ENCODE results near the gene SLC52A1. TPM values are rescaled to one million over a fixed set of nuclear protein-coding genes. Genes with fewer than 3 reads are reported as not detected.
A peak's percentile ranks its signal among the peaks of the same experiment; 100 is the strongest.
"Not testable (repeated sequence)": the region's sequence is repeated elsewhere in the genome, so short reads cannot be mapped to it uniquely, and the experiment has no call there.

The SLC52A1 gene
- polyA plus RNA-seq (ENCODE audit: low read depth in 6 of 6) = not detected

GRCh38 chr17:5035315-5035714 lies at the start of gene SLC52A1:
SLC52A1 (minus strand) TSS chr17:5035426; CDS start chr17:5034606, 820 bp downstream.
- peak within 1 kb of the TSS in 1 of 8 donors; percentile 33 for H3K4me3 Mint-ChIP-seq
- no peak within 1 kb of the TSS for H3K27ac Mint-ChIP-seq

GRCh38 chr17:5080591-5080990 lies 45.4 kb upstream of the SLC52A1 start:
- Mint-ChIP-seq H3K36me3 (peaks cover 7 to 11% of the 10 kb centered on the region in 2 donors), H3K4me1 (peaks cover 24 to 48% (median 39%) of the 10 kb centered on the region in 3 donors), H3K4me3 (peak overlapping the region in 3 of 8 donors; percentile 3 to 86 (median 36)), H3K27me3 (no peaks in the 10 kb centered on the region), H3K9me3 (peaks cover 2 to 14% (median 8%) of the 10 kb centered on the region in 7 donors), H3K27ac (peak overlapping the region in 4 of 6 donors; percentile 33 to 90 (median 52))
- no peak for DNase-seq
- ATAC-seq (ENCODE audit: low read depth in 2 of 2) = no peak

More at GRCh38 chr17:5035315-5035714, at the start of gene SLC52A1:
- no peak for ATAC-seq (ENCODE audit: low read depth in 2 of 2)
- H3K36me3 Mint-ChIP-seq = no peaks in the 10 kb centered on the region
- peaks cover 16 to 25% (median 21%) of the 10 kb centered on the region in 3 donors for H3K4me1 Mint-ChIP-seq
- H3K9me3 Mint-ChIP-seq = peaks cover 0 to 4% (median 0%) of the 10 kb centered on the region in 7 donors
- H3K27me3 Mint-ChIP-seq = peaks cover 9 to 23% (median 20%) of the 10 kb centered on the region in 3 donors
- no peak for DNase-seq

GRCh38 chr17:5078106-5079028 lies 43.1 kb upstream of the SLC52A1 start, which contains the start of gene ZFP3:
ZFP3 (plus strand) TSS chr17:5078467; CDS start chr17:5091505, 13,038 bp downstream.
- peak; percentile 83 to 84 for ATAC-seq (ENCODE audit: low read depth in 2 of 2)
- peak; percentile 87 for DNase-seq
- Mint-ChIP-seq H3K27ac (peak within 1 kb of the TSS; percentile 81 to 99 (median 96)), H3K27me3 (no peaks in the 10 kb centered on the region), H3K9me3 (peaks cover 0 to 4% (median 0%) of the 10 kb centered on the region in 7 donors), H3K4me3 (peak within 1 kb of the TSS; percentile 71 to 96 (median 92)), H3K4me1 (peaks cover 20 to 39% (median 38%) of the 10 kb centered on the region in 3 donors), H3K36me3 (no peaks in the 10 kb centered on the region)

GRCh38 chr17:5077781-5078105 lies 42.5 kb upstream of the SLC52A1 start:
- Mint-ChIP-seq H3K4me3 (peak overlapping the region; percentile 71 to 96 (median 92)), H3K9me3 (peaks cover 0 to 4% (median 0%) of the 10 kb centered on the region in 7 donors), H3K4me1 (peaks cover 17 to 36% (median 35%) of the 10 kb centered on the region in 3 donors), H3K27me3 (no peaks in the 10 kb centered on the region), H3K36me3 (no peaks in the 10 kb centered on the region), H3K27ac (peak overlapping the region; percentile 81 to 99 (median 96))
- DNase-seq (no peak), ATAC-seq (ENCODE audit: low read depth in 2 of 2) (no peak)

GRCh38 chr17:5077275-5077674 lies 42.0 kb upstream of the SLC52A1 start:
- Mint-ChIP-seq H3K4me3 (peak overlapping the region; percentile 71 to 96 (median 92)), H3K4me1 (peaks cover 15 to 33% (median 32%) of the 10 kb centered on the region in 3 donors), H3K27ac (peak overlapping the region; percentile 16 to 99 (median 86))
- H3K36me3 Mint-ChIP-seq; DNase-seq; ATAC-seq (ENCODE audit: low read depth in 2 of 2); H3K27me3 Mint-ChIP-seq; H3K9me3 Mint-ChIP-seq: not testable (repeated sequence)

- not testable (repeated sequence) for ATAC-seq (ENCODE audit: low read depth in 2 of 2); H3K9me3 Mint-ChIP-seq; H3K36me3 Mint-ChIP-seq; DNase-seq; H3K27me3 Mint-ChIP-seq
- H3K4me3 Mint-ChIP-seq = peak overlapping the region in 1 of 8 donors; percentile 73
- H3K4me1 Mint-ChIP-seq = peaks cover 11 to 25% (median 24%) of the 10 kb centered on the region in 3 donors
- peak overlapping the region in 2 of 6 donors; percentile 1 to 34 for H3K27ac Mint-ChIP-seq
These were observed 40.2 kb upstream of the SLC52A1 start for GRCh38 chr17:5075472-5075871.

GRCh38 chr17:5069724-5070123 lies 34.5 kb upstream of the SLC52A1 start:
- Mint-ChIP-seq H3K9me3 (no peaks in the 10 kb centered on the region), H3K4me1 (no peaks in the 10 kb centered on the region), H3K27me3 (peaks cover 8 to 25% (median 14%) of the 10 kb centered on the region in 3 donors), H3K36me3 (no peaks in the 10 kb centered on the region), H3K4me3 (no peak overlapping the region), H3K27ac (no peak overlapping the region)
- DNase-seq (no peak), ATAC-seq (ENCODE audit: low read depth in 2 of 2) (no peak)

GRCh38 chr17:5068236-5068635 lies 33.0 kb upstream of the SLC52A1 start:
- Mint-ChIP-seq H3K4me3 (no peak overlapping the region), H3K9me3 (no peaks in the 10 kb centered on the region), H3K27me3 (peaks cover 8 to 27% (median 16%) of the 10 kb centered on the region in 3 donors), H3K4me1 (no peaks in the 10 kb centered on the region), H3K36me3 (no peaks in the 10 kb centered on the region), H3K27ac (no peak overlapping the region)
- no peak for DNase-seq
- no peak for ATAC-seq (ENCODE audit: low read depth in 2 of 2)

- Mint-ChIP-seq H3K36me3 (no peaks in the 10 kb centered on the region), H3K4me3 (no peak overlapping the region), H3K9me3 (no peaks in the 10 kb centered on the region), H3K27me3 (peaks cover 8 to 24% (median 12%) of the 10 kb centered on the region in 3 donors), H3K4me1 (peaks cover 0 to 7% (median 5%) of the 10 kb centered on the region in 3 donors), H3K27ac (peak overlapping the region in 1 of 6 donors; percentile 6)
- DNase-seq (no peak), ATAC-seq (ENCODE audit: low read depth in 2 of 2) (no peak)
These were observed 30.1 kb upstream of the SLC52A1 start for GRCh38 chr17:5065227-5065744.

GRCh38 chr17:5055543-5055942 lies 20.3 kb upstream of the SLC52A1 start:
- H3K9me3 Mint-ChIP-seq = no peaks in the 10 kb centered on the region
- no peaks in the 10 kb centered on the region for H3K36me3 Mint-ChIP-seq
- no peak for ATAC-seq (ENCODE audit: low read depth in 2 of 2)
- H3K4me3 Mint-ChIP-seq = no peak overlapping the region
- peaks cover 8 to 15% (median 13%) of the 10 kb centered on the region in 3 donors for H3K27me3 Mint-ChIP-seq
- DNase-seq = no peak
- H3K4me1 Mint-ChIP-seq = peaks cover 4 to 21% (median 19%) of the 10 kb centered on the region in 3 donors
- no peak overlapping the region for H3K27ac Mint-ChIP-seq

GRCh38 chr17:5050278-5050677 lies 15.1 kb upstream of the SLC52A1 start:
- Mint-ChIP-seq H3K27ac (peak overlapping the region in 5 of 6 donors; percentile 83 to 99 (median 98)), H3K4me1 (peaks cover 18 to 60% (median 50%) of the 10 kb centered on the region in 3 donors), H3K9me3 (no peaks in the 10 kb centered on the region), H3K36me3 (no peaks in the 10 kb centered on the region), H3K27me3 (peaks cover 0 to 5% (median 0%) of the 10 kb centered on the region in 3 donors), H3K4me3 (peak overlapping the region in 4 of 8 donors; percentile 30 to 87 (median 80))
- no peak for ATAC-seq (ENCODE audit: low read depth in 2 of 2)
- DNase-seq = no peak

GRCh38 chr17:5049314-5049841 lies 14.2 kb upstream of the SLC52A1 start:
- Mint-ChIP-seq H3K27me3 (no peaks in the 10 kb centered on the region), H3K27ac (peak overlapping the region; percentile 83 to 99 (median 96)), H3K9me3 (no peaks in the 10 kb centered on the region), H3K4me3 (peak overlapping the region in 7 of 8 donors; percentile 48 to 87 (median 79)), H3K36me3 (no peaks in the 10 kb centered on the region), H3K4me1 (peaks cover 20 to 60% (median 59%) of the 10 kb centered on the region in 3 donors)
- peak; percentile 77 for DNase-seq
- peak; percentile 99 for ATAC-seq (ENCODE audit: low read depth in 2 of 2)

GRCh38 chr17:5047446-5047845 lies 12.2 kb upstream of the SLC52A1 start:
- DNase-seq (no peak), ATAC-seq (ENCODE audit: low read depth in 2 of 2) (no peak)
- Mint-ChIP-seq H3K27me3 (no peaks in the 10 kb centered on the region), H3K36me3 (no peaks in the 10 kb centered on the region), H3K9me3 (no peaks in the 10 kb centered on the region), H3K4me1 (peaks cover 28 to 48% (median 48%) of the 10 kb centered on the region in 3 donors), H3K4me3 (peak overlapping the region in 4 of 8 donors; percentile 18 to 60 (median 25)), H3K27ac (peak overlapping the region in 4 of 6 donors; percentile 22 to 99 (median 84))

All from naive B cell (primary cell).